Progenitor cell of endocrine pancreas (in vitro differentiated cells): ENCODE results near the gene DSCAML1. TPM values are rescaled to one million over a fixed set of nuclear protein-coding genes. Genes with fewer than 3 reads are reported as not detected.
A peak's percentile ranks its signal among the peaks of the same experiment; 100 is the strongest.

Experiments
- DNase-seq: peaks from one replicate; pipeline ENCODE4 v3.0.0; 2021; ENCODE audit warnings: low spot score; ENCODE audit not compliant: unreplicated experiment
- H3K27ac Mint-ChIP-seq: 2 replicates; pipeline ENCODE4 v1.8.0; 2021; ENCODE audit warnings: mild to moderate bottlenecking, moderate library complexity, mixed read lengths
- H3K27me3 Mint-ChIP-seq: 2 replicates; pipeline ENCODE4 v1.8.0; 2021; ENCODE audit warnings: mixed read lengths
- H3K36me3 Mint-ChIP-seq: 2 replicates; pipeline ENCODE4 v1.8.0; 2022; ENCODE audit warnings: mixed read lengths; ENCODE audit not compliant: insufficient read depth
- H3K4me1 Mint-ChIP-seq: 2 replicates; pipeline ENCODE4 v1.8.0; 2021; ENCODE audit warnings: low read depth, mixed read lengths
- H3K4me3 Mint-ChIP-seq: 2 replicates; pipeline ENCODE4 v1.8.0; 2021; ENCODE audit warnings: low read depth, mild to moderate bottlenecking, moderate library complexity, mixed read lengths
- H3K9me3 Mint-ChIP-seq: 2 replicates; pipeline ENCODE4 v1.8.0; 2021; ENCODE audit warnings: low read depth, mixed read lengths
- CTCF ChIP-seq: fragments of 200-600 bp; sonication (generic); IDR thresholded peaks from one replicate; pipeline ENCODE4 v1.5.0; 2021; ENCODE audit warnings: antibody characterized with exemption, mild to moderate bottlenecking; ENCODE audit not compliant: unreplicated experiment
- total RNA-seq: library from RNA; stranded (reverse); gene quantifications from 2 replicates; pipeline ENCODE4 v1.2.1, GENCODE V29; 2021

Gene DSCAML1
- total RNA-seq, 1 donor from 2014 or later, result 2.7 TPM

GRCh38 chr11:117523680-117524079 lies 273.3 kb downstream of the DSCAML1 start:
- Mint-ChIP-seq H3K4me3 (no peak overlapping the region), H3K27me3 (peaks cover 21% of the 10 kb centered on the region), H3K27ac (no peak overlapping the region), H3K36me3 (no peaks in the 10 kb centered on the region), H3K4me1 (peaks cover 22% of the 10 kb centered on the region), H3K9me3 (no peaks in the 10 kb centered on the region)
- no peak for TF ChIP-seq CTCF
- no peak for DNase-seq

GRCh38 chr11:117521974-117522373 lies 275.0 kb downstream of the DSCAML1 start:
- Mint-ChIP-seq H3K27ac (peak overlapping the region; percentile 58), H3K4me1 (peaks cover 14% of the 10 kb centered on the region), H3K9me3 (no peaks in the 10 kb centered on the region), H3K36me3 (no peaks in the 10 kb centered on the region), H3K4me3 (no peak overlapping the region), H3K27me3 (peaks cover 20% of the 10 kb centered on the region)
- no peak for TF ChIP-seq CTCF
- DNase-seq, result no peak

GRCh38 chr11:117520966-117521365 lies 276.1 kb downstream of the DSCAML1 start:
- TF ChIP-seq CTCF, result no peak

GRCh38 chr11:117520201-117520600 lies 276.8 kb downstream of the DSCAML1 start:
- H3K9me3 Mint-ChIP-seq, result no peaks in the 10 kb centered on the region
- DNase-seq, result no peak
- peak overlapping the region; percentile 89 for H3K27ac Mint-ChIP-seq
- H3K4me3 Mint-ChIP-seq, result no peak overlapping the region
- H3K27me3 Mint-ChIP-seq, result peaks cover 24% of the 10 kb centered on the region
- H3K4me1 Mint-ChIP-seq, result peaks cover 14% of the 10 kb centered on the region
- no peak for TF ChIP-seq CTCF
- no peaks in the 10 kb centered on the region for H3K36me3 Mint-ChIP-seq

More at GRCh38 chr11:117520966-117521365, 276.1 kb downstream of the DSCAML1 start:
- peaks cover 23% of the 10 kb centered on the region for H3K27me3 Mint-ChIP-seq
- no peaks in the 10 kb centered on the region for H3K9me3 Mint-ChIP-seq
- peaks cover 14% of the 10 kb centered on the region for H3K4me1 Mint-ChIP-seq
- DNase-seq, result no peak
- H3K36me3 Mint-ChIP-seq, result no peaks in the 10 kb centered on the region
- H3K27ac Mint-ChIP-seq, result peak overlapping the region; percentile 75
- H3K4me3 Mint-ChIP-seq, result no peak overlapping the region

GRCh38 chr11:117519590-117519989 lies 277.4 kb downstream of the DSCAML1 start:
- peaks cover 14% of the 10 kb centered on the region for H3K4me1 Mint-ChIP-seq
- H3K36me3 Mint-ChIP-seq, result no peaks in the 10 kb centered on the region
- no peak for DNase-seq
- peak overlapping the region; percentile 89 for H3K27ac Mint-ChIP-seq
- H3K9me3 Mint-ChIP-seq, result no peaks in the 10 kb centered on the region
- TF ChIP-seq CTCF, result no peak
- no peak overlapping the region for H3K4me3 Mint-ChIP-seq
- H3K27me3 Mint-ChIP-seq, result peaks cover 22% of the 10 kb centered on the region
